ENCODE data around the gene ABCD1. TPM values are rescaled to one million over a fixed set of nuclear protein-coding genes. Genes with fewer than 3 reads are reported as not detected.

ABCD1 gene
- total and polyA plus RNA-seq, 8 donors: 2.4 to 22.3 (median 5.0) TPM

DNA sequence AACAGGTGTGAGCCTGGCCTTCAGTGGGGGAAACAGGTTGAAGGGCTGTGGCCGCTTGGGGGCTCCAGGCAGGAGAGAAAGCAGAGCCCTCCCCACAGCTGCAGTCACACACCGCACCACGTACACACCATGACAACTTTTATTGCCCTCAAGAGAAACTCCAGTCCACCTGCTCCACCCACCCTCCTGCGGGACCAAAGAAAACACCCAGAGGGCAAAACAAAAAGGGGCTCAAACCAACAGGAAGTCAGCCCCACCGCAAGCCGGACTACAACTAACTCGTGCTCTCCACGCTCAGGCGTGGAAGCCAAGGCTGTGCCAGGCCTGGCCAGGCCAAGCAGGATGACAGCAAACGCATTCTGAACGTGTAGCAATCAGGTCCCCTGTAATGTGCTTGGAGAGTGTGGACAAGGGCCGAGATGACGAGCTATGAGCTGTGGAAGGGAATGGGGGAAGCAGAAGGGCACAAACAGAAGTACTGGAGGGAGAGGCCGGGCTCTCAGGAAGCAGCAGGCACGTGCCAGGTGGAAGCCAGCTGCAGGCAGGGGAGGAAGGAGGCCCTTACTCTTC is 24.2 kb upstream of the ABCD1 start:
- Histone ChIP-seq H3K27ac (peak overlapping the region in 3 of 5 donors; percentile 42 to 63 (median 54)), H3K36me3 (peaks cover 0 to 77% (median 67%) of the 10 kb centered on the region in 4 donors), H3K27me3 (no peaks in the 10 kb centered on the region), H3K4me1 (peaks cover 6 to 39% (median 23%) of the 10 kb centered on the region in 4 donors), H3K4me3 (no peak overlapping the region), H3K9me3 (no peaks in the 10 kb centered on the region)
- intact Hi-C loops (cut with DNase I; ENCODE audit: low total_unique reads): no loop called here
- DNase-seq: no peak
- no peak for TF ChIP-seq POLR2A (IDR thresholded peaks at IDR 0.05)
- TF ChIP-seq EP300 (IDR thresholded peaks at IDR 0.05): no peak
- TF ChIP-seq, protein P1, sequence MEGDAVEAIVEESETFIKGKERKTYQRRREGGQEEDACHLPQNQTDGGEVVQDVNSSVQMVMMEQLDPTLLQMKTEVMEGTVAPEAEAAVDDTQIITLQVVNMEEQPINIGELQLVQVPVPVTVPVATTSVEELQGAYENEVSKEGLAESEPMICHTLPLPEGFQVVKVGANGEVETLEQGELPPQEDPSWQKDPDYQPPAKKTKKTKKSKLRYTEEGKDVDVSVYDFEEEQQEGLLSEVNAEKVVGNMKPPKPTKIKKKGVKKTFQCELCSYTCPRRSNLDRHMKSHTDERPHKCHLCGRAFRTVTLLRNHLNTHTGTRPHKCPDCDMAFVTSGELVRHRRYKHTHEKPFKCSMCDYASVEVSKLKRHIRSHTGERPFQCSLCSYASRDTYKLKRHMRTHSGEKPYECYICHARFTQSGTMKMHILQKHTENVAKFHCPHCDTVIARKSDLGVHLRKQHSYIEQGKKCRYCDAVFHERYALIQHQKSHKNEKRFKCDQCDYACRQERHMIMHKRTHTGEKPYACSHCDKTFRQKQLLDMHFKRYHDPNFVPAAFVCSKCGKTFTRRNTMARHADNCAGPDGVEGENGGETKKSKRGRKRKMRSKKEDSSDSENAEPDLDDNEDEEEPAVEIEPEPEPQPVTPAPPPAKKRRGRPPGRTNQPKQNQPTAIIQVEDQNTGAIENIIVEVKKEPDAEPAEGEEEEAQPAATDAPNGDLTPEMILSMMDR (IDR thresholded peaks at IDR 0.05): no peak
- TF ChIP-seq POLR2AphosphoS5 (IDR thresholded peaks at IDR 0.05): no peak
- 65 to 84% (median 72%) methylated on average over 14 to 15 of the region's 15 CpGs for WGBS, 5 donors

DNA sequence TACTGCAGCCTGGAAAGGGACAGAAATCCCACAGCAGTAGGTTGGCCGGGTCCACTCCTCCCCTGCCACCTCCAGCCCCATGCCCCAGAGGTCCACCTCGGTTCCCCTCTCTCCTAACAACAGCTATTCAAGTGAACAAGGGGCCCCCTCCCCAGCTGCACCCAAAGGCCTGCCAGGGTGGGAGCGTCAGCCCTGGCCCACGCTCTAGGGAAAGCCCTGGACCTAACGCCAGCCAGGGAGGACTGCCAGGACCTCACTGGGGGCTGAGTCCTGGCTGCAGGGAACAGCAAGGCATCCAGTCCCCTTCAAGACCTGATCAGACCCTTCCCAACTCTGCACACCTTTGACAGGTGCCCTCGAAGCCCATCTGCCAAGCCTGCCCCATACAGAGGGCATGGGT is 23.7 kb upstream of the ABCD1 start:
- Histone ChIP-seq H3K4me1 (peaks cover 6 to 39% (median 25%) of the 10 kb centered on the region in 4 donors), H3K27me3 (no peaks in the 10 kb centered on the region), H3K36me3 (peaks cover 0 to 73% (median 66%) of the 10 kb centered on the region in 4 donors), H3K4me3 (no peak overlapping the region), H3K27ac (peak overlapping the region in 1 of 5 donors; percentile 63), H3K9me3 (no peaks in the 10 kb centered on the region)
- intact Hi-C loops (cut with DNase I; ENCODE audit: low total_unique reads): no loop called here
- TF ChIP-seq, protein P1 (IDR thresholded peaks at IDR 0.05): no peak
- no peak for TF ChIP-seq POLR2A (IDR thresholded peaks at IDR 0.05)
- no peak for TF ChIP-seq POLR2AphosphoS5 (IDR thresholded peaks at IDR 0.05)
- no peak for TF ChIP-seq EP300 (IDR thresholded peaks at IDR 0.05)
- DNase-seq: no peak
- 69 to 90% (median 81%) methylated on average over 3 to 6 of the region's 6 CpGs for WGBS, 5 donors

DNA sequence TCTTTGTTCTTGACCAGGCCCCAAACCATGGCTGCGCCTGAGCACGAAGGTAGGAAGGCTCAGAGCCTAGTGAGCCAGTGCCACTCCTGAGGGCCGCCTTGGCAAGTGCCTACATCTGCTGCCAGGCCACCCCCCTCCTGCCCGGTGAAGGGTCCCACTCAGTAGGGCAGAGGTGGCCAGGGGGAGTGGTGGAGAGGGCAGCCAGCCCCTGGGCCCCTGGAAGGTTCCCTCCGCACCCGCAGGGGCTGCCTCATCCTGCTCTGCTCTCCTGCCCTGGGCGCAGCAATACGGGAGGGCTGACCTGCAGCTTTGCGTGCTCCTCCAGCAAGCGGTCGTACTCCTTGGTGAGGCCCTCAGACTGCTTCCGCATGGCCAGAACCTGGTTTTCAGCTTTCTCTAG is 22.9 kb upstream of the ABCD1 start:
- no peak for DNase-seq
- no peaks in the 10 kb centered on the region for H3K27me3 ChIP-seq
- no peak overlapping the region for H3K27ac ChIP-seq
- WGBS, 5 donors: 93 to 98% (median 94%) methylated on average over 7 to 12 of the region's 12 CpGs
- no peak overlapping the region for H3K4me3 ChIP-seq
- TF ChIP-seq, protein P1 (IDR thresholded peaks at IDR 0.05): no peak
- no peak for TF ChIP-seq EP300 (IDR thresholded peaks at IDR 0.05)
- no peak for TF ChIP-seq POLR2A (IDR thresholded peaks at IDR 0.05)
- TF ChIP-seq POLR2AphosphoS5 (IDR thresholded peaks at IDR 0.05): no peak
- intact Hi-C loops (cut with DNase I; ENCODE audit: low total_unique reads): no loop called here
- H3K36me3 ChIP-seq: peaks cover 0 to 66% (median 59%) of the 10 kb centered on the region in 4 donors
- H3K4me1 ChIP-seq: peaks cover 6 to 39% (median 25%) of the 10 kb centered on the region in 4 donors
- H3K9me3 ChIP-seq: no peaks in the 10 kb centered on the region

DNA sequence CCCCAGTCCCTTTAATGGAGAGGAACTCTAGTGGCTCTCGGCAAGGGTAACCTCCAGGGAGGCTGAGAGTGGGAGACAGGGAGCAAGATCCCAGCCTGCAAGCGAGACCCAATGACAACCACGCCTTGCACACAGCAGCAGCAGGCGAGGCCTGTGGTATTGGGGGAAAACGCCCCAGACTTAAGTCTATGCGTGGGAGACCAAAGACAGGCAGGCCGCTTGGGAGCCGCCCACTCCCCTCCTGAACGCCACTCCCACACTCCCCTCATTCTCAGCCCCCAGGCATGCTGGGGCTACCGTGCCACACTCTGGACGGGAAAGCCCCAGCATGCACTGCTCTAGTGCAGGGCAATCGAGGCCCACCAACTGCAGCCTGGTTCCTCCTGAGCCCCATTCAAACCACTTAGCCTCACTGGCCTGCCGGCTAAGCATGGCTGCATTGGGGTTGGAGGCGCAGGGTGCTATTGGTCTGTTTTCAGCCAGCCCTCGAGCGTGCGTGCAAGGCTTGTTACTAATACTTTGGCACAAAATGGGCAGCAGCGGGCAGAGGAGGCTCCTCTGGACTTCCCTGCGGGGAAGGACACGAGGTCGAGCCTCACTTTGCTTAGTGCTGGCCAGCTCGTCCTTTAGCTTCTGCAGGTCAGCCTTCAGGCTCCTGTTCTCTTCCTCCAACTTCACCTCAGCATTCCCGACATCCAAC is 22.2 kb upstream of the ABCD1 start:
- intact Hi-C loops (cut with DNase I; ENCODE audit: low total_unique reads): no loop called here
- DNase-seq: no peak
- Histone ChIP-seq H3K4me3 (no peak overlapping the region), H3K4me1 (peaks cover 6 to 39% (median 25%) of the 10 kb centered on the region in 4 donors), H3K27me3 (no peaks in the 10 kb centered on the region), H3K36me3 (peaks cover 0 to 58% (median 52%) of the 10 kb centered on the region in 4 donors), H3K9me3 (no peaks in the 10 kb centered on the region), H3K27ac (peak overlapping the region in 3 of 5 donors; percentile 1 to 57 (median 51))
- 61 to 77% (median 73%) methylated on average over 14 to 23 of the region's 23 CpGs for WGBS, 5 donors
- TF ChIP-seq EP300 (IDR thresholded peaks at IDR 0.05) (no peak), POLR2A (IDR thresholded peaks at IDR 0.05) (no peak), POLR2AphosphoS5 (IDR thresholded peaks at IDR 0.05) (no peak)
- TF ChIP-seq, protein P1 (IDR thresholded peaks at IDR 0.05): no peak
